Vagina (tissue), 2 donors: ENCODE measurements around the gene ARL9. TPM values are rescaled to one million over a fixed set of nuclear protein-coding genes. Genes with fewer than 3 reads are reported as not detected.

ENCODE experiments used
- DNase-seq, 2 donors: peaks; one replicate each; pipeline ENCODE4 v3.0.0-alpha.2; 2017; ENCODE audit errors: extremely low spot score in 2 of 2
- H3K27ac ChIP-seq: fragments of 200-600 bp; sonication (generic); one replicate; pipeline ENCODE4 v1.5.1; 2019
- H3K27me3 ChIP-seq: fragments of 200-600 bp; sonication (generic); one replicate; pipeline ENCODE4 v1.5.1; 2019
- H3K36me3 ChIP-seq, 2 donors: fragments of 200-600 bp; sonication (generic); one replicate each; pipeline ENCODE4 v1.5.1; 2017 to 2019
- H3K4me1 ChIP-seq: fragments of 200-600 bp; sonication (generic); one replicate; pipeline ENCODE4 v1.5.1; 2019
- H3K4me3 ChIP-seq, 2 donors: fragments of 200-600 bp; sonication (generic); 1 replicate in 1 of 2; 2 replicates in 1 of 2; pipeline ENCODE4 v1.5.1; 2016 to 2019
- H3K9me3 ChIP-seq: fragments of 200-600 bp; sonication (generic); one replicate; pipeline ENCODE4 v1.5.1; 2019
- POLR2A ChIP-seq, 2 donors: fragments of 450-650 bp; IDR thresholded peaks; one replicate each; pipeline ENCODE4 v1.6.1; 2017; ENCODE audit warnings: antibody characterized with exemption in 2 of 2, mild to moderate bottlenecking in 2 of 2, moderate library complexity in 2 of 2
- POLR2AphosphoS5 ChIP-seq, 2 donors: sonication (generic); formaldehyde crosslinking; IDR thresholded peaks; one replicate each; pipeline ENCODE4 v1.9.0; 2017; ENCODE audit warnings: antibody characterized with exemption in 2 of 2, mild to moderate bottlenecking in 2 of 2, low read depth in 1 of 2; ENCODE audit not compliant: insufficient read depth in 1 of 2
- intact Hi-C: fragments of 100-400 bp; cut with DNase I; formaldehyde crosslinking; loops from one replicate; pipeline ENCODE4 v1.15.1; 2023
- total RNA-seq: library from RNA; depleted of rRNA; stranded (reverse); fragments of >200 nt; gene quantifications from one replicate; pipeline ENCODE4 v1.2.3, GENCODE V29; 2016
- TF ChIP-seq, protein P1 (sequence below), 3 experiments: fragments of 450-650 bp in 2 of 3; fragments of 200-600 bp in 1 of 3; sonication (generic) in 1 of 3; IDR thresholded peaks; one replicate each; pipeline ENCODE4 v1.5.1; 2017 to 2019; ENCODE audit warnings: antibody characterized with exemption in 3 of 3, mild to moderate bottlenecking in 2 of 3, moderate library complexity in 2 of 3

ARL9 gene
- total RNA-seq, 1 donor from 2014 or later, result not detected

DNA sequence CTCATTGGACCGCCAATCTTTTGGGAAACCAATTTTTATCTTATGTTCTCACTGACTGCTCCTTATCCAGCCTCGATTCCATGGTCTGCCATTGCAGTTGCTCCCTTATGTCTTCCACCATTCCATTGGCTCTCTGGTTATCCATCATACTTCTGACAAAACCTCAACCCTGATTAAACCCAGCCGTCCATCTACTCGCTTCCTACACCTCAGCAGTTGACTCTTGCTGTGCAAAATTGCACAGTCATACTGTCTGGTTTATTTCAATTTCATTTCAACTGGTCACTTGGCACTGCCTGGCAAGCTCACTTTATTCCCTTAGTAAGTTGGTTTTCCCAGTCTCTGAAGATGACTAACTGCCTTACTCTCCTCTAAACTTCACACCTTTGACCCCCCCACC is 26.2 kb downstream of the ARL9 start:
- H3K27me3 ChIP-seq, result no peaks in the 10 kb centered on the region
- no peaks in the 10 kb centered on the region for H3K36me3 ChIP-seq
- DNase-seq, result no peak
- TF ChIP-seq, protein P1, sequence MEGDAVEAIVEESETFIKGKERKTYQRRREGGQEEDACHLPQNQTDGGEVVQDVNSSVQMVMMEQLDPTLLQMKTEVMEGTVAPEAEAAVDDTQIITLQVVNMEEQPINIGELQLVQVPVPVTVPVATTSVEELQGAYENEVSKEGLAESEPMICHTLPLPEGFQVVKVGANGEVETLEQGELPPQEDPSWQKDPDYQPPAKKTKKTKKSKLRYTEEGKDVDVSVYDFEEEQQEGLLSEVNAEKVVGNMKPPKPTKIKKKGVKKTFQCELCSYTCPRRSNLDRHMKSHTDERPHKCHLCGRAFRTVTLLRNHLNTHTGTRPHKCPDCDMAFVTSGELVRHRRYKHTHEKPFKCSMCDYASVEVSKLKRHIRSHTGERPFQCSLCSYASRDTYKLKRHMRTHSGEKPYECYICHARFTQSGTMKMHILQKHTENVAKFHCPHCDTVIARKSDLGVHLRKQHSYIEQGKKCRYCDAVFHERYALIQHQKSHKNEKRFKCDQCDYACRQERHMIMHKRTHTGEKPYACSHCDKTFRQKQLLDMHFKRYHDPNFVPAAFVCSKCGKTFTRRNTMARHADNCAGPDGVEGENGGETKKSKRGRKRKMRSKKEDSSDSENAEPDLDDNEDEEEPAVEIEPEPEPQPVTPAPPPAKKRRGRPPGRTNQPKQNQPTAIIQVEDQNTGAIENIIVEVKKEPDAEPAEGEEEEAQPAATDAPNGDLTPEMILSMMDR (IDR thresholded peaks at IDR 0.05), result no peak
- TF ChIP-seq POLR2AphosphoS5 (IDR thresholded peaks at IDR 0.05; ENCODE audit: insufficient read depth in 1 of 2, low read depth in 1 of 2) (no peak), POLR2A (IDR thresholded peaks at IDR 0.05) (no peak)
- peak overlapping the region in 1 of 2 donors; percentile 53 for H3K4me3 ChIP-seq
- peaks cover 9% of the 10 kb centered on the region for H3K4me1 ChIP-seq
- intact Hi-C loops, result no loop called here
- H3K27ac ChIP-seq, result no peak overlapping the region
- H3K9me3 ChIP-seq, result no peaks in the 10 kb centered on the region

DNA sequence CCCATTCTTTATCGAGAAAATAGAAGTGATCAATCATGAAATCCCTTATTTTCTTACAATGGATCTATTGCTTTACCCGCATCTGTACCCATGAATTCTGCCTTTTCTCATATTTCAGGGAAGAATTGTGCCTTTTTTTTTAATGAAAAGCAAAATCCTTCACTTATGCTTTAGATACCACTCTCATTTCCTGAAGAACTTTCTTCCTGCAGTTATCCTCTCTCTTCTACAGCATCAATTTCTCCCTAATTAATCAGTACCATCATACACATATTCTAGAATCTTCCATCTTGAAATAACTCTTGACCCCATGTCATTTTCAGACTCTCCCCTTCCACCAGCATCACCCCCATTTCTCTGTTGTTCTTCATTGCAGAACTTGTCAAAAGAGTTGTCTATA is 26.6 kb downstream of the ARL9 start:
- Histone ChIP-seq H3K27ac (no peak overlapping the region), H3K27me3 (no peaks in the 10 kb centered on the region), H3K9me3 (no peaks in the 10 kb centered on the region), H3K4me3 (no peak overlapping the region), H3K36me3 (no peaks in the 10 kb centered on the region), H3K4me1 (peaks cover 9% of the 10 kb centered on the region)
- no peak for DNase-seq
- intact Hi-C loops, result no loop called here
- TF ChIP-seq, protein P1 (IDR thresholded peaks at IDR 0.05), result no peak
- no peak for TF ChIP-seq POLR2A (IDR thresholded peaks at IDR 0.05)
- no peak for TF ChIP-seq POLR2AphosphoS5 (IDR thresholded peaks at IDR 0.05; ENCODE audit: insufficient read depth in 1 of 2, low read depth in 1 of 2)

DNA sequence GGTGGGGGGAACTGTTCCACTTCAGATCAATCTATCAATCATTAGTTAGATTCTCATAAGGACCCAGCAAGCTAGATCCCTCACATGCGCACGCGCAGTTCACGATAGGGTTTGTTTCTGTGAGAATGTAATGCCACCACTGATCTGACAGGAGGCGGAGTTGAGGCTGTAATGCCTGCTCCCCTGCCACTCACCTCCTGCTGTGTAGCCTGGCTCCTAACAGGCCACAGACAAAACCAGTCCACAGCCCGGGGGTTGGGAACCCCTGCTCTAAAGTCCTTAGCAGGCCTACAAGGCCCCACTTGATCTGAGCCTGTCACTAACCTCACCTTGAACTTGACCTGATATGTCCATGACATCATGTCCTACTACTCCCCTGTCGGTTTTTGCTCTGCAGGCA is 30.3 kb downstream of the ARL9 start:
- Histone ChIP-seq H3K9me3 (no peaks in the 10 kb centered on the region), H3K27ac (no peak overlapping the region), H3K36me3 (no peaks in the 10 kb centered on the region), H3K4me3 (no peak overlapping the region), H3K4me1 (peaks cover 6% of the 10 kb centered on the region), H3K27me3 (no peaks in the 10 kb centered on the region)
- intact Hi-C loops, result no loop called here
- DNase-seq, result no peak
- no peak for TF ChIP-seq POLR2A (IDR thresholded peaks at IDR 0.05)
- TF ChIP-seq POLR2AphosphoS5 (IDR thresholded peaks at IDR 0.05; ENCODE audit: insufficient read depth in 1 of 2, low read depth in 1 of 2), result no peak
- TF ChIP-seq, protein P1 (IDR thresholded peaks at IDR 0.05), result no peak

DNA sequence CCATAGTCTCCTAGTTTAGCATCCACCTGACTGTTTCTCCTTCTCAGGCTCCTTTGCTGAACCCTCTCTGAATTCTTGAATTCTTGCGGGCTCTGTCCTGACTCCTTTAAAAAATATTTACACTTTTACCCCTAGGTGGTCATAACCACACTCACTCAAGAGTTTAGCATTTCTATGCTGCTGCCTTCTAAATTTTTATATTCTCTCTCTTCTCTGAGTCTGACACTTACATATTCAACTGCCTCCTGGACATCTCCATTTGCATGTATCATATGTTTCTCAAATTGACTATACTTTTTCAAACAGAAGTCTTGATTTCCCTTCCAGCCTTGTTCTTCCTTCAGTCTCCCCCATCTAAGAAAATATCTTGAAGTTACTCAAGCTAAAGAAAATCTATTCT is 31.6 kb downstream of the ARL9 start:
- no peak overlapping the region for H3K4me3 ChIP-seq
- no peaks in the 10 kb centered on the region for H3K9me3 ChIP-seq
- H3K4me1 ChIP-seq, result no peaks in the 10 kb centered on the region
- intact Hi-C loops, result no loop called here
- DNase-seq, result no peak
- TF ChIP-seq POLR2A (IDR thresholded peaks at IDR 0.05) (no peak), POLR2AphosphoS5 (IDR thresholded peaks at IDR 0.05; ENCODE audit: insufficient read depth in 1 of 2, low read depth in 1 of 2) (no peak)
- TF ChIP-seq, protein P1 (IDR thresholded peaks at IDR 0.05), result no peak
- H3K36me3 ChIP-seq, result no peaks in the 10 kb centered on the region
- H3K27ac ChIP-seq, result no peak overlapping the region
- no peaks in the 10 kb centered on the region for H3K27me3 ChIP-seq

DNA sequence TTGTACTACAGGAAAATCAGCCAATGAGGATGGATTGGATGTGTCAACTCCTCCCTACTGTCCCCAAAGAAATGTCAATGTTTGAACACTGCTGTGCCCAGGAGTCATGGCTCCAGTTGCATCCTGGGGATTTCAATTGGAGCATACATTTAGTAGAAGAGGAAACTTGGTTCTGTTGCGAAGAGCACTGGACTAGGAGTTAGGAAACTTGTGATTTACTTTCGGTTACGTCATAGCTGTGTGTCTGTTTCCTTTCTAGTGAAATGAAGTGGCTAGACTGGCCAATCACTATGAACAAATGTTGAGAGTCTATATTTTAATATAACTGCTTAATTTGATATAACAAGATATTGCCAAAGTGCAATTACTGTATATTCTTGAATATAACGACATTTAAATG is 35.2 kb downstream of the ARL9 start:
- no peak overlapping the region for H3K27ac ChIP-seq
- no peaks in the 10 kb centered on the region for H3K36me3 ChIP-seq
- H3K4me1 ChIP-seq, result peaks cover 12% of the 10 kb centered on the region
- H3K27me3 ChIP-seq, result no peaks in the 10 kb centered on the region
- no peak overlapping the region for H3K4me3 ChIP-seq
- no peaks in the 10 kb centered on the region for H3K9me3 ChIP-seq
- TF ChIP-seq, protein P1 (IDR thresholded peaks at IDR 0.05), result no peak
- no peak for TF ChIP-seq POLR2AphosphoS5 (IDR thresholded peaks at IDR 0.05; ENCODE audit: insufficient read depth in 1 of 2, low read depth in 1 of 2)
- TF ChIP-seq POLR2A (IDR thresholded peaks at IDR 0.05), result no peak
- DNase-seq, result no peak
- intact Hi-C loops, result no loop called here
